Thymus (tissue), 11 donors: ENCODE data around the gene IL4R. TPM values are rescaled to one million over a fixed set of nuclear protein-coding genes. Genes with fewer than 3 reads are reported as not detected.

Experiments used
- DNase-seq, 9 donors: peaks; one replicate each; pipeline ENCODE4 v3.0.0-alpha.2; 2013; ENCODE audit warnings: low spot score in 9 of 9, low read depth in 6 of 9, missing footprints in 1 of 9
- H3K27ac ChIP-seq, 2 donors: one replicate each; pipeline ENCODE4 v1.5.1; 2013; ENCODE audit warnings: control low read depth in 1 of 2, low read depth in 1 of 2, low read length in 1 of 2, mild to moderate bottlenecking in 1 of 2, moderate library complexity in 1 of 2
- H3K27me3 ChIP-seq, 2 donors: one replicate each; pipeline ENCODE4 v1.5.1; 2013; ENCODE audit warnings: low read length in 1 of 2; ENCODE audit not compliant: control insufficient read depth in 2 of 2, insufficient read depth in 1 of 2
- H3K36me3 ChIP-seq, 2 donors: one replicate each; pipeline ENCODE4 v1.5.1; 2013; ENCODE audit warnings: low read length in 1 of 2, mild to moderate bottlenecking in 1 of 2, moderate library complexity in 1 of 2; ENCODE audit not compliant: control insufficient read depth in 2 of 2, insufficient read depth in 2 of 2
- H3K4me1 ChIP-seq, 2 donors: one replicate each; pipeline ENCODE4 v1.5.1; 2013; ENCODE audit warnings: low read length in 2 of 2; ENCODE audit not compliant: control insufficient read depth in 2 of 2, insufficient read depth in 2 of 2
- H3K4me3 ChIP-seq, 2 donors: one replicate each; pipeline ENCODE4 v1.5.1; 2013; ENCODE audit warnings: low read length in 2 of 2, control low read depth in 1 of 2, mild to moderate bottlenecking in 1 of 2
- H3K9me3 ChIP-seq, 2 donors: one replicate each; pipeline ENCODE4 v1.5.1; 2013; ENCODE audit warnings: low read length in 1 of 2, mild to moderate bottlenecking in 1 of 2; ENCODE audit not compliant: control insufficient read depth in 2 of 2, insufficient read depth in 1 of 2
- WGBS: extraction: QIAGEN DNeasy Blood & Tissue Kit; methylation state at CpG from one replicate; pipeline ENCODE4 v1.1.7; 2013; 5-methylcytosine and 5-hydroxymethylcytosine counted together
- polyA plus RNA-seq: library from polyadenylated mRNA; stranded (reverse); fragments of 200-250 nt; gene quantifications from one replicate; pipeline ENCODE4 v1.2.3, GENCODE V29; 2013
- total RNA-seq: library from RNA; stranded (reverse); fragments of 120-200 nt; gene quantifications from one replicate; pipeline ENCODE4 v1.2.4, GENCODE V29; 2013
- donor health status: healthy.

Gene IL4R
- total and polyA plus RNA-seq, 2 donors = 14.8 to 36.8 TPM

GRCh38 chr16:27373312-27373711 is 59.5 kb downstream of the IL4R start:
- WGBS = over 99% methylated on average over 3 of the region's 3 CpGs
- Histone ChIP-seq H3K9me3 (peaks cover 0 to 16% of the 10 kb centered on the region in 2 donors), H3K4me1 (peaks cover 17 to 60% of the 10 kb centered on the region in 2 donors), H3K27ac (peak overlapping the region; percentile 41 to 68), H3K36me3 (no peaks in the 10 kb centered on the region), H3K4me3 (no peak overlapping the region), H3K27me3 (no peaks in the 10 kb centered on the region)
- DNase-seq = no peak

GRCh38 chr16:27374221-27374803 is 60.5 kb downstream of the IL4R start:
- Histone ChIP-seq H3K27me3 (no peaks in the 10 kb centered on the region), H3K4me1 (peaks cover 15 to 60% of the 10 kb centered on the region in 2 donors), H3K9me3 (peaks cover 0 to 16% of the 10 kb centered on the region in 2 donors), H3K4me3 (no peak overlapping the region), H3K36me3 (no peaks in the 10 kb centered on the region), H3K27ac (peak overlapping the region in 1 of 2 donors; percentile 56)
- 79% methylated on average over 8 of the region's 8 CpGs for WGBS
- peak in 1 of 9 donors; percentile 38 for DNase-seq

GRCh38 chr16:27374804-27375425 is 61.1 kb downstream of the IL4R start:
- WGBS = 18% methylated on average over 9 of the region's 9 CpGs
- DNase-seq = peak in 3 of 9 donors; percentile 43 to 64 (median 51)
- H3K36me3 ChIP-seq = no peaks in the 10 kb centered on the region
- peaks cover 0 to 11% of the 10 kb centered on the region in 2 donors for H3K9me3 ChIP-seq
- H3K4me1 ChIP-seq = peaks cover 17 to 61% of the 10 kb centered on the region in 2 donors
- no peaks in the 10 kb centered on the region for H3K27me3 ChIP-seq
- no peak overlapping the region for H3K4me3 ChIP-seq
- H3K27ac ChIP-seq = peak overlapping the region; percentile 27 to 56

- 68% methylated on average over 4 of the region's 4 CpGs for WGBS
- Histone ChIP-seq H3K9me3 (no peaks in the 10 kb centered on the region), H3K36me3 (no peaks in the 10 kb centered on the region), H3K27ac (peak overlapping the region; percentile 44 to 79), H3K4me3 (no peak overlapping the region), H3K4me1 (peaks cover 19 to 59% of the 10 kb centered on the region in 2 donors), H3K27me3 (no peaks in the 10 kb centered on the region)
- DNase-seq = peak in 2 of 9 donors; percentile 55 to 74
Observed at GRCh38 chr16:27377666-27378485, 64.1 kb downstream of the IL4R start.

- DNase-seq = peak in 1 of 9 donors; percentile 59
- Histone ChIP-seq H3K27me3 (no peaks in the 10 kb centered on the region), H3K27ac (peak overlapping the region in 1 of 2 donors; percentile 31), H3K4me1 (peaks cover 19 to 48% of the 10 kb centered on the region in 2 donors), H3K36me3 (no peaks in the 10 kb centered on the region), H3K9me3 (peaks cover 0 to 6% of the 10 kb centered on the region in 2 donors), H3K4me3 (no peak overlapping the region)
- WGBS = 70% methylated on average over 11 of the region's 11 CpGs
Observed at GRCh38 chr16:27378871-27379481, 65.2 kb downstream of the IL4R start.

GRCh38 chr16:27379919-27380318 is 66.1 kb downstream of the IL4R start:
- WGBS = 92% methylated on average over 9 of the region's 9 CpGs
- H3K36me3 ChIP-seq = no peaks in the 10 kb centered on the region
- H3K9me3 ChIP-seq = peaks cover 0 to 6% of the 10 kb centered on the region in 2 donors
- peaks cover 16 to 39% of the 10 kb centered on the region in 2 donors for H3K4me1 ChIP-seq
- no peak overlapping the region for H3K27ac ChIP-seq
- no peak for DNase-seq
- no peaks in the 10 kb centered on the region for H3K27me3 ChIP-seq
- H3K4me3 ChIP-seq = no peak overlapping the region

GRCh38 chr16:27381236-27381635 is 67.5 kb downstream of the IL4R start:
- peaks cover 14 to 34% of the 10 kb centered on the region in 2 donors for H3K4me1 ChIP-seq
- no peak for DNase-seq
- H3K4me3 ChIP-seq = no peak overlapping the region
- peaks cover 0 to 6% of the 10 kb centered on the region in 2 donors for H3K9me3 ChIP-seq
- H3K36me3 ChIP-seq = no peaks in the 10 kb centered on the region
- H3K27ac ChIP-seq = no peak overlapping the region
- no peaks in the 10 kb centered on the region for H3K27me3 ChIP-seq

- Histone ChIP-seq H3K9me3 (peaks cover 0 to 6% of the 10 kb centered on the region in 2 donors), H3K4me1 (peaks cover 14 to 31% of the 10 kb centered on the region in 2 donors), H3K27me3 (no peaks in the 10 kb centered on the region), H3K4me3 (no peak overlapping the region), H3K27ac (no peak overlapping the region), H3K36me3 (no peaks in the 10 kb centered on the region)
- WGBS = 92% methylated on average over 10 of the region's 10 CpGs
- DNase-seq = peak in 1 of 9 donors; percentile 45
Observed at GRCh38 chr16:27381974-27382855, 68.4 kb downstream of the IL4R start.
